Gastrocnemius medialis (tissue), 4 donors: ENCODE results near the gene PLA2G15. TPM values are rescaled to one million over a fixed set of nuclear protein-coding genes. Genes with fewer than 3 reads are reported as not detected.

ENCODE experiments used
- ATAC-seq, 2 donors: fragments of 150-250 bp; one replicate each; pipeline ENCODE4 v1.9.1; 2016
- DNase-seq, 2 donors: peaks; one replicate each; pipeline ENCODE4 v3.0.0-alpha.2; 2019
- H3K27ac ChIP-seq, 4 donors: fragments of 200-600 bp; sonication (generic); 1 replicate in 1 of 4; 2 replicates in 3 of 4; pipeline ENCODE4 v1.5.1; 2016 to 2018; ENCODE audit warnings: mild to moderate bottlenecking in 2 of 4, moderate library complexity in 1 of 4
- H3K27me3 ChIP-seq, 3 donors: fragments of 200-600 bp; sonication (generic) in 2 of 3; 1 replicate in 1 of 3; 2 replicates in 2 of 3; pipeline versions ENCODE4 v1.5.1 to v1.6.0; 2016 to 2019; ENCODE audit warnings: mild to moderate bottlenecking in 1 of 3, moderate library complexity in 1 of 3
- H3K36me3 ChIP-seq, 2 donors: fragments of 200-600 bp; sonication (generic) in 1 of 2; one replicate each; pipeline ENCODE4 v1.5.1; 2017 to 2018
- H3K4me1 ChIP-seq, 2 donors: fragments of 200-600 bp; sonication (generic) in 1 of 2; one replicate each; pipeline ENCODE4 v1.5.1; 2016 to 2017; ENCODE audit warnings: mild to moderate bottlenecking in 2 of 2
- H3K4me3 ChIP-seq, 4 donors: fragments of 200-600 bp; sonication (generic) in 3 of 4; 1 replicate in 1 of 4; 2 replicates in 3 of 4; pipeline ENCODE4 v1.5.1; 2016 to 2019; ENCODE audit warnings: mild to moderate bottlenecking in 2 of 4
- H3K9me3 ChIP-seq, 3 donors: fragments of 200-600 bp; sonication (generic) in 2 of 3; 1 replicate in 1 of 3; 2 replicates in 2 of 3; pipeline ENCODE4 v1.5.1; 2016 to 2019
- CTCF ChIP-seq, 5 experiments: fragments of 450-650 bp in 3 of 5; fragments of 200-600 bp in 2 of 5; sonication (generic) in 2 of 5; IDR thresholded peaks in 4 of 5; conservative IDR thresholded peaks in 1 of 5; 1 replicate in 4 of 5; 2 replicates in 1 of 5; pipeline ENCODE4 v1.5.1; 2016 to 2019; ENCODE audit warnings: antibody characterized with exemption in 5 of 5, mild to moderate bottlenecking in 3 of 5, moderate library complexity in 3 of 5
- POLR2A ChIP-seq, 2 donors: fragments of 450-650 bp; IDR thresholded peaks; one replicate each; pipeline ENCODE4 v1.6.1; 2017; ENCODE audit warnings: antibody characterized with exemption in 2 of 2, mild to moderate bottlenecking in 2 of 2, moderate library complexity in 2 of 2
- in situ Hi-C, 4 donors: fragments of 200-750 bp; cut with MboI; loops; one replicate each; pipeline versions ENCODE4 v1.15.0 to v1.8.0; 2017; ENCODE audit warnings: low sequenced_read_pairs in 4 of 4
- intact Hi-C: fragments of 100-400 bp; cut with DNase I; formaldehyde crosslinking; loops from one replicate; pipeline ENCODE4 v1.15.1; 2023; ENCODE audit warnings: low total_unique reads
- total RNA-seq, 4 donors: library from RNA; depleted of rRNA; stranded (reverse); fragments of >200 nt; gene quantifications; one replicate each; pipeline versions ENCODE4 v1.1.0 to v1.2.3, GENCODE V29; 2016

PLA2G15 gene
- total RNA-seq, 4 donors from 2014 or later = 67.8 to 91.3 (median 84.8) TPM

- Histone ChIP-seq H3K36me3 (peaks cover 0 to 4% of the 10 kb centered on the region in 2 donors), H3K27ac (peak overlapping the region; percentile 15 to 55 (median 43)), H3K4me1 (peaks cover 4 to 11% of the 10 kb centered on the region in 2 donors), H3K27me3 (no peaks in the 10 kb centered on the region), H3K9me3 (no peaks in the 10 kb centered on the region), H3K4me3 (no peak overlapping the region)
- no peak for DNase-seq
- no peak for ATAC-seq
- in situ Hi-C loops (loop anchor here in 1 of 4 donors (10.0 kb wide), 1 partner anchor 115 kb away; no protein-coding TSS in a partner anchor), intact Hi-C loops (no loop called here)
- TF ChIP-seq CTCF (IDR thresholded peaks at IDR 0.05 in 4 of 5, conservative IDR thresholded peaks at IDR 0.05 in 1 of 5) (no peak), POLR2A (IDR thresholded peaks at IDR 0.05) (no peak)
These were observed 25.3 kb upstream of the PLA2G15 start for GRCh38 chr16:68219725-68220351.

- no peak for DNase-seq
- H3K4me3 ChIP-seq = no peak overlapping the region
- ATAC-seq = no peak
- H3K27ac ChIP-seq = peak overlapping the region in 2 of 4 donors; percentile 53 to 82
- TF ChIP-seq POLR2A (IDR thresholded peaks at IDR 0.05) (no peak), CTCF (IDR thresholded peaks at IDR 0.05 in 4 of 5, conservative IDR thresholded peaks at IDR 0.05 in 1 of 5) (no peak)
- H3K4me1 ChIP-seq = peaks cover 22 to 24% of the 10 kb centered on the region in 2 donors
- H3K9me3 ChIP-seq = no peaks in the 10 kb centered on the region
- intact Hi-C loops = no loop called here
- H3K27me3 ChIP-seq = no peaks in the 10 kb centered on the region
- H3K36me3 ChIP-seq = peaks cover 0 to 4% of the 10 kb centered on the region in 2 donors
- in situ Hi-C loops = no loop called here
These were observed 22.1 kb upstream of the PLA2G15 start for GRCh38 chr16:68223072-68223471.

- DNase-seq = no peak
- peaks cover 0 to 4% of the 10 kb centered on the region in 2 donors for H3K36me3 ChIP-seq
- H3K27me3 ChIP-seq = no peaks in the 10 kb centered on the region
- intact Hi-C loops = no loop called here
- H3K4me1 ChIP-seq = peaks cover 32 to 34% of the 10 kb centered on the region in 2 donors
- peak overlapping the region; percentile 68 to 85 (median 75) for H3K27ac ChIP-seq
- no peaks in the 10 kb centered on the region for H3K9me3 ChIP-seq
- no peak for TF ChIP-seq POLR2A (IDR thresholded peaks at IDR 0.05)
- TF ChIP-seq CTCF (IDR thresholded peaks at IDR 0.05 in 4 of 5, conservative IDR thresholded peaks at IDR 0.05 in 1 of 5) = no peak
- no peak overlapping the region for H3K4me3 ChIP-seq
- in situ Hi-C loops = loop anchor here in 2 of 4 donors (5.0 to 25.0 kb wide), 2 partner anchors 134 to 414 kb away; partner anchors contain the start of genes RANBP10 (in 1 of the 2) and TSNAXIP1 (in 1 of the 2)
- ATAC-seq = no peak
These were observed 19.1 kb upstream of the PLA2G15 start for GRCh38 chr16:68226116-68226515.

GRCh38 chr16:68227183-68227793, 17.9 kb upstream of the PLA2G15 start:
- Histone ChIP-seq H3K4me3 (no peak overlapping the region), H3K36me3 (no peaks in the 10 kb centered on the region), H3K4me1 (peaks cover 32 to 34% of the 10 kb centered on the region in 2 donors), H3K9me3 (no peaks in the 10 kb centered on the region), H3K27me3 (no peaks in the 10 kb centered on the region), H3K27ac (peak overlapping the region; percentile 68 to 85 (median 75))
- ATAC-seq (peak in 1 of 2 donors; percentile 18), DNase-seq (no peak)
- intact Hi-C loops = no loop called here
- TF ChIP-seq CTCF (IDR thresholded peaks at IDR 0.05 in 4 of 5, conservative IDR thresholded peaks at IDR 0.05 in 1 of 5) (no peak), POLR2A (IDR thresholded peaks at IDR 0.05) (no peak)
- in situ Hi-C loops = loop anchor here in 2 of 4 donors (5.0 to 25.0 kb wide), 2 partner anchors 135 to 415 kb away; partner anchors contain the start of genes RANBP10 (in 1 of the 2) and TSNAXIP1 (in 1 of the 2)
